Sigmoid colon (tissue), 7 donors: Measurements from ENCODE around the gene VPS51. TPM values are rescaled to one million over a fixed set of nuclear protein-coding genes. Genes with fewer than 3 reads are reported as not detected.

ENCODE experiments used
- DNase-seq: peaks from one replicate; pipeline ENCODE4 v3.0.0-alpha.2; 2019
- H3K27ac ChIP-seq, 4 donors: fragments of 200-600 bp; sonication (generic); one replicate each; pipeline ENCODE4 v1.5.1; 2016 to 2019; ENCODE audit warnings: mild to moderate bottlenecking in 1 of 4
- H3K27me3 ChIP-seq, 3 donors: fragments of 200-600 bp; sonication (generic); one replicate each; pipeline ENCODE4 v1.5.1; 2019; ENCODE audit warnings: mild to moderate bottlenecking in 1 of 3
- H3K36me3 ChIP-seq, 4 donors: fragments of 200-600 bp; sonication (generic); one replicate each; pipeline ENCODE4 v1.5.1; 2016 to 2019
- H3K4me1 ChIP-seq, 4 donors: fragments of 200-600 bp; sonication (generic); one replicate each; pipeline ENCODE4 v1.5.1; 2017 to 2019
- H3K4me3 ChIP-seq, 4 donors: fragments of 200-600 bp; sonication (generic); one replicate each; pipeline ENCODE4 v1.5.1; 2017 to 2019; ENCODE audit warnings: mild to moderate bottlenecking in 2 of 4, moderate library complexity in 1 of 4
- H3K9me3 ChIP-seq, 4 donors: fragments of 200-600 bp in 3 of 4; sonication (generic) in 3 of 4; one replicate each; pipeline versions ENCODE4 v1.5.1 to v1.6.1; 2013 to 2019
- CTCF ChIP-seq, 4 experiments: fragments of 450-650 bp in 3 of 4; fragments of 200-600 bp in 1 of 4; IDR thresholded peaks; one replicate each; pipeline ENCODE4 v1.5.1; 2016 to 2019; ENCODE audit warnings: antibody characterized with exemption in 4 of 4, mild to moderate bottlenecking in 3 of 4, moderate library complexity in 2 of 4
- EP300 ChIP-seq, 4 donors: sonication (generic); formaldehyde crosslinking; IDR thresholded peaks; one replicate each; pipeline ENCODE4 v1.6.1; 2017; ENCODE audit warnings: antibody characterized with exemption in 4 of 4
- POLR2A ChIP-seq, 2 donors: fragments of 450-650 bp; IDR thresholded peaks; one replicate each; pipeline ENCODE4 v1.6.1; 2016; ENCODE audit warnings: antibody characterized with exemption in 2 of 2, mild to moderate bottlenecking in 2 of 2, moderate library complexity in 2 of 2
- POLR2AphosphoS5 ChIP-seq, 4 donors: sonication (generic); formaldehyde crosslinking; IDR thresholded peaks; one replicate each; pipeline ENCODE4 v1.6.1; 2017; ENCODE audit warnings: antibody characterized with exemption in 4 of 4
- WGBS, 2 donors: extraction: QIAGEN DNeasy Blood & Tissue Kit; methylation state at CpG; one replicate each; pipeline ENCODE4 v1.1.7; 2013; 5-methylcytosine and 5-hydroxymethylcytosine counted together
- intact Hi-C: fragments of 100-400 bp; cut with DNase I; formaldehyde crosslinking; loops from one replicate; pipeline ENCODE4 v1.15.1; 2023
- polyA plus RNA-seq, 3 donors: library from polyadenylated mRNA; stranded (reverse); fragments of 200-250 nt; gene quantifications; one replicate each; pipeline ENCODE4 v1.2.3, GENCODE V29; 2013
- total RNA-seq, 4 donors: library from RNA; depleted of rRNA; stranded (reverse); fragments of >200 nt; gene quantifications; one replicate each; pipeline ENCODE4 v1.1.0, GENCODE V29; 2016
- donor health status: healthy with polysubstance abuse.
- donor health status: Bipolar disorder and iron deficiency.
- donor health status: healthy.

VPS51 gene
- total and polyA plus RNA-seq, 7 donors, result 86.2 to 752 (median 211) TPM

- no peak for DNase-seq
- intact Hi-C loops, result no loop called here
- Histone ChIP-seq H3K27ac (peak overlapping the region in 1 of 4 donors; percentile 27), H3K4me3 (no peak overlapping the region), H3K36me3 (no peaks in the 10 kb centered on the region), H3K4me1 (peaks cover 0 to 13% (median 4%) of the 10 kb centered on the region in 4 donors), H3K27me3 (no peaks in the 10 kb centered on the region), H3K9me3 (no peaks in the 10 kb centered on the region)
- no peak for TF ChIP-seq POLR2AphosphoS5 (IDR thresholded peaks at IDR 0.05)
- no peak for TF ChIP-seq POLR2A (IDR thresholded peaks at IDR 0.05)
- no peak for TF ChIP-seq CTCF (IDR thresholded peaks at IDR 0.05)
- TF ChIP-seq EP300 (IDR thresholded peaks at IDR 0.05), result no peak
- WGBS, 2 donors, result 63 to 68% methylated on average over 2 of the region's 2 CpGs
Measured at GRCh38 chr11:65152122-65152521, 56.1 kb downstream of the VPS51 start.

GRCh38 chr11:65156256-65156655, 60.2 kb downstream of the VPS51 start:
- H3K9me3 ChIP-seq, result no peaks in the 10 kb centered on the region
- no peaks in the 10 kb centered on the region for H3K27me3 ChIP-seq
- TF ChIP-seq EP300 (IDR thresholded peaks at IDR 0.05) (no peak), CTCF (IDR thresholded peaks at IDR 0.05) (no peak), POLR2AphosphoS5 (IDR thresholded peaks at IDR 0.05) (no peak), POLR2A (IDR thresholded peaks at IDR 0.05) (no peak)
- H3K36me3 ChIP-seq, result no peaks in the 10 kb centered on the region
- H3K4me1 ChIP-seq, result no peaks in the 10 kb centered on the region
- H3K27ac ChIP-seq, result no peak overlapping the region
- intact Hi-C loops, result no loop called here
- no peak for DNase-seq
- WGBS, 2 donors, result 93 to 95% methylated on average over 3 of the region's 3 CpGs
- no peak overlapping the region for H3K4me3 ChIP-seq

GRCh38 chr11:65156926-65157325, 60.9 kb downstream of the VPS51 start:
- DNase-seq, result no peak
- Histone ChIP-seq H3K27me3 (no peaks in the 10 kb centered on the region), H3K4me1 (no peaks in the 10 kb centered on the region), H3K4me3 (no peak overlapping the region), H3K27ac (no peak overlapping the region), H3K36me3 (no peaks in the 10 kb centered on the region), H3K9me3 (no peaks in the 10 kb centered on the region)
- 93% methylated on average over 3 of the region's 3 CpGs for WGBS, 2 donors
- intact Hi-C loops, result no loop called here
- no peak for TF ChIP-seq CTCF (IDR thresholded peaks at IDR 0.05)
- TF ChIP-seq EP300 (IDR thresholded peaks at IDR 0.05), result no peak
- TF ChIP-seq POLR2A (IDR thresholded peaks at IDR 0.05), result no peak
- TF ChIP-seq POLR2AphosphoS5 (IDR thresholded peaks at IDR 0.05), result no peak

GRCh38 chr11:65157336-65157735, 61.3 kb downstream of the VPS51 start:
- Histone ChIP-seq H3K27ac (no peak overlapping the region), H3K36me3 (no peaks in the 10 kb centered on the region), H3K4me3 (no peak overlapping the region), H3K27me3 (no peaks in the 10 kb centered on the region), H3K4me1 (no peaks in the 10 kb centered on the region), H3K9me3 (no peaks in the 10 kb centered on the region)
- TF ChIP-seq POLR2A (IDR thresholded peaks at IDR 0.05), result no peak
- TF ChIP-seq POLR2AphosphoS5 (IDR thresholded peaks at IDR 0.05), result no peak
- no peak for TF ChIP-seq CTCF (IDR thresholded peaks at IDR 0.05)
- TF ChIP-seq EP300 (IDR thresholded peaks at IDR 0.05), result no peak
- intact Hi-C loops, result no loop called here
- no peak for DNase-seq
- 74 to 87% methylated on average over 3 of the region's 3 CpGs for WGBS, 2 donors

GRCh38 chr11:65159012-65159411, 63.0 kb downstream of the VPS51 start:
- intact Hi-C loops, result no loop called here
- Histone ChIP-seq H3K4me3 (no peak overlapping the region), H3K4me1 (no peaks in the 10 kb centered on the region), H3K27ac (no peak overlapping the region), H3K9me3 (no peaks in the 10 kb centered on the region), H3K27me3 (no peaks in the 10 kb centered on the region), H3K36me3 (no peaks in the 10 kb centered on the region)
- no peak for DNase-seq
- 68 to 71% methylated on average over 5 of the region's 5 CpGs for WGBS, 2 donors
- TF ChIP-seq EP300 (IDR thresholded peaks at IDR 0.05), result no peak
- TF ChIP-seq POLR2A (IDR thresholded peaks at IDR 0.05), result no peak
- no peak for TF ChIP-seq POLR2AphosphoS5 (IDR thresholded peaks at IDR 0.05)
- TF ChIP-seq CTCF (IDR thresholded peaks at IDR 0.05), result no peak
